Uterus (tissue), 2 donors: ENCODE results near the gene IL1RAPL2.

Source experiments
- POLR2A ChIP-seq, 2 donors: fragments of 450-650 bp; IDR thresholded peaks; one replicate each; pipeline ENCODE4 v1.6.1; 2016; ENCODE audit warnings: antibody characterized with exemption in 2 of 2, mild to moderate bottlenecking in 1 of 2, moderate library complexity in 1 of 2
- TF ChIP-seq, protein P1 (sequence below), 4 experiments: fragments of 200-600 bp in 2 of 4; fragments of 450-650 bp in 2 of 4; sonication (generic) in 2 of 4; IDR thresholded peaks; one replicate each; pipeline ENCODE4 v1.5.1; 2016 to 2019; ENCODE audit warnings: antibody characterized with exemption in 4 of 4, mild to moderate bottlenecking in 2 of 4, moderate library complexity in 1 of 4

DNA sequence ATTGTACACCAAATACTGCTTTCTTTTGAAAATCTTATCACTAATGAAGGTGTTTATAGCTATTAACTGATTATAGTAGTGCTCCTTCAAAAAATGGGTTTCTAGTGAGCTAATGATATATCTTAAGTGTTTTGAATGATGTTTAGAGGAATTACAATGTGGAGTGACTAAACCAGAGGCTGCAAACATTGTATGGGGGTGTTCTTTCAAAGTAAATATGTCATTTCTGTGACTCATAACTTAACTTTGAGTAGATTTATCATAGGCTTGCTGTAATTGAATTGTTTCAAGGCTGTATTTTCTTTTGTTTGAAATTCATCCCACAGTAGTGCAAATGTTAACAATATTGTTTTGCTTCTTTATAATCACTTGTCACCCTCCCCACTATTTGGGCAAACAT lies 141.6 kb downstream of the IL1RAPL2 start:
- TF ChIP-seq, protein P1, sequence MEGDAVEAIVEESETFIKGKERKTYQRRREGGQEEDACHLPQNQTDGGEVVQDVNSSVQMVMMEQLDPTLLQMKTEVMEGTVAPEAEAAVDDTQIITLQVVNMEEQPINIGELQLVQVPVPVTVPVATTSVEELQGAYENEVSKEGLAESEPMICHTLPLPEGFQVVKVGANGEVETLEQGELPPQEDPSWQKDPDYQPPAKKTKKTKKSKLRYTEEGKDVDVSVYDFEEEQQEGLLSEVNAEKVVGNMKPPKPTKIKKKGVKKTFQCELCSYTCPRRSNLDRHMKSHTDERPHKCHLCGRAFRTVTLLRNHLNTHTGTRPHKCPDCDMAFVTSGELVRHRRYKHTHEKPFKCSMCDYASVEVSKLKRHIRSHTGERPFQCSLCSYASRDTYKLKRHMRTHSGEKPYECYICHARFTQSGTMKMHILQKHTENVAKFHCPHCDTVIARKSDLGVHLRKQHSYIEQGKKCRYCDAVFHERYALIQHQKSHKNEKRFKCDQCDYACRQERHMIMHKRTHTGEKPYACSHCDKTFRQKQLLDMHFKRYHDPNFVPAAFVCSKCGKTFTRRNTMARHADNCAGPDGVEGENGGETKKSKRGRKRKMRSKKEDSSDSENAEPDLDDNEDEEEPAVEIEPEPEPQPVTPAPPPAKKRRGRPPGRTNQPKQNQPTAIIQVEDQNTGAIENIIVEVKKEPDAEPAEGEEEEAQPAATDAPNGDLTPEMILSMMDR (IDR thresholded peaks at IDR 0.05): no peak
- no peak for TF ChIP-seq POLR2A (IDR thresholded peaks at IDR 0.05)
